ENCODE data around the gene SLC12A9.

The SLC12A9 gene

DNA sequence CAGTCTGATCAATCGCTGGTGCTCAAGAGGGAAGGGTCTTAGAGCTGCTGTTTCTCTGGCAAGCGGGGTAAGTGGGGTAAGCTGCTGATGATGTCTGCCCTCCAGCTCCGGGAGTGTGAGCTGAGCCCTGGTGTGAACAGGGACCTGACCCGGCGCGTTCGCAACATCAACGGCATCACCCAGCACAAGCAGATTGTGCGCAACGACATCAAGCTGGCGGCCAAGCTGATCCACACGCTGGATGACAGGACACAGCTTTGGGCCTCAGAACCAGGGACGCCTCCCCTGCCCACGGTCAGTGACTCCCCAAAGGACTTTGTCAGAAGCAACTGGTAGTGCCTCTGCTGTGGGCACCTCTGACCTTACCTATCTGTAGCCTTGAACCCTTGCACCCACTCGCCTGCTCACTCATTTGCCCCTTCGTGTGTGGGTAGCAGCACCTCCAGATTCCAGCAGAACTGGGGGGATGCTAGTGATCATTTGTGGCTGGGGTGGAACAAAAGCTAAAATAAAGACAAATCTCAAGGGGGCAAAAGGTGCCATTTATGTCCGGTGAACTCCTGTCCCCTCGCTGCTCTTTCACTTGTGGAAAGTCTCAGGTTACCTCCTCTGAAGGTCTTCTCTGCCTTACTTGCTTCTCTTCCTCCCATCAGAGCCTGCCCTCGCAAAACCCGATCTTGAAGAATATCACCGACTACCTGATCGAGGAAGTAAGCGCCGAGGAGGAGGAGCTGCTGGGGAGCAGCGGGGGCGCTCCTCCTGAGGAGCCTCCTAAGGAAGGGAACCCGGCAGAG is 33.8 kb downstream of the SLC12A9 start:
- no peak for DNase-seq

- no peak for DNase-seq
Observed at GRCh38 chr7:100886936-100887515, 34.5 kb downstream of the SLC12A9 start.

GRCh38 chr7:100887516-100888290 is 35.2 kb downstream of the SLC12A9 start:
- DNase-seq = no peak

DNA sequence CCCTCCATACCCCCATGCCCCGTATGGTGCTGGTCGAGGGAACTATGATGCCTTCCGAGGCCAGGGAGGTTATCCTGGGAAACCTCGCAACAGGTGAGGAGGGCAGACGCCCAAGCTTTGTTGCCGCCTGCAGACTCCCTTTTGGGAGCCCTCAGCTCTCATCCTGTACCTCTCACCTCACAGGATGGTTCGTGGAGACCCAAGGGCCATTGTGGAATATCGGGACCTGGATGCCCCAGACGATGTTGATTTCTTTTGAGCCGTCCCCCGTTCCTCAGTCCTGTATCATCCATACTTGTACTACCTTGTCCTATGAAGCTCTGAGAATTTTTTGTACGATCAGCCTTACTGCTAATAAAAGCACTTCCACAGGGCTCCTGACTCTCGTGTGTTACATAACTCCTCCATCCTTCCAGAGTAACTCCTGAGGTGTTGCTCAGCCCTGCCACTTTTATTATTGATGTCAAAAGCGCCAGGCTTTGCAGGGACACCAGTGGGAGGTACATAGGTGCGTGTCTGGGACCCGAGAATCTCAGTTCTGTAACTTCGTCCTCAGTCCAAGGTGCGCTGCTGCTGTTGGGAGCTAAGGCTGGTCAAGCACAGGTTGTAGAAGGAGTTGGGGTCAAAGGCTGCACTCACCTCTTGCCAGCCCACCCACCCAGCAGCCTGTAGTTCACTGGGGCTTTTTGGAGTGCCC is 35.9 kb downstream of the SLC12A9 start:
- DNase-seq = no peak

GRCh38 chr7:100888988-100889750 is 36.7 kb downstream of the SLC12A9 start, which contains the start of gene UFSP1:
TSS of gene UFSP1 (minus strand) at chr7:100889715. CDS start at chr7:100889271, 444 bp downstream.
- DNase-seq = no peak

GRCh38 chr7:100890653-100891567 is 38.4 kb downstream of the SLC12A9 start:
- DNase-seq = no peak

DNA sequence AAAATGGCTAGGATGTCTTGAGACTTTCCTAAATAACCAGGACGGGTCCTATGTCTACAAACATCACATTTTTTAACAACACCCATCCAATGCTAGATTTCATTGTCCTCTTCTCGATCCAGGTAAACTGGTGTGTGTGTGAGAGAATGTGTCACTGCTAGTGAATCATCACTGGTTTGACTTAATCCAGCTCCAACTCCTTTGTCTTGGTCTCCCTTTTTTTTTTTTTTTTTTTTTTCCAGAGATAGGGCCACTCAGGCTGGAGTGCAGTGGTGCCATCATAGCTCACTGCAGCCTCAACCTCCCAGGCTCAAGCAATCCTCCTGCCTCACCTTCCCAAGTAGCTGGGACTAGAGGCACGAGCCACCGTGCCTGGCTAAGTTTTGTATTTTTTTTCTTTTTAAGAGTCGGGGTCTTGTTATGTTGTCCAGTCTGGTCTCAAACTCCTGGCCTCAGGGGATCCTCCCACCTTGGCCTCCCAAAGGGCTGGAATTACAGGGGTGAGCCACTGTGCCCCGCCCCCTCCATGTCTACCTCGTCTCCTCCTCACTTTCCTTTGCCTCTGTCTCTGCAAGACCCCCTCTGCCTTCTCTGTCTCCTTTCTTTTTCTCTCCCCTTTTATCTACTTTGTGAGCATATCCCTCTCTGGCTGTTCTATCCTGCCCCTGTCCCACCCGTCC is 39.2 kb downstream of the SLC12A9 start:
- no peak for DNase-seq

GRCh38 chr7:100892364-100893317 is 40.1 kb downstream of the SLC12A9 start:
- DNase-seq = no peak

DNA sequence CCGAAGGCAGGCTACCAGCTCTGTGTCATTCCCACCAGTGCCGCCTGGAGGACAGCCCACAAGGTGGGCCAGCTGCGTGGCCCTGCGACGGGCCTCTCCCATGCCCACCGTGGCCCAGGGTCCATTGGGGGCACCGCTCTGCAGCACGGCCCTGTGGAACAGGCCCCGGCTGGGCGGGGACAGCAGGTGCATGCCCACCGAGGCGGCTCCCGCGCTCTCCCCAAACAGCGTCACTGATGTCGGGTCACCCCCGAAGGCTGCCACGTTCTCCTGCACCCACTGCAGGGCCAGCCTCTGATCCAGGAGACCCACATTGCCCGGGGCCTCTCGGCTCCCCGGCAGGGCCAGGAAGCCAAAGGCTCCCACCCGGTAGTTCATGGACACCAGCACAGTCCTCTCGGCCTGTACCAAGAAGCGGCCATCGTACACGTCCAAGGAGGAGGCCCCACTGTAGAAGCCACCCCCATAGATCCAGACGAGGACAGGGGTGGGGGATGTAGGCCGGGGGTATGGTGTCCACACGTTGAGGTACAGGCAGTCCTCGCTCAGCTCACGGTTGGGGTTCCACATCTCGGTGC is 40.9 kb downstream of the SLC12A9 start:
- DNase-seq = no peak

- no peak for DNase-seq
Observed at GRCh38 chr7:100893910-100894721, 41.6 kb downstream of the SLC12A9 start.

GRCh38 chr7:100894860-100895700 is 42.6 kb downstream of the SLC12A9 start:
- no peak for DNase-seq

- no peak for DNase-seq
Observed at GRCh38 chr7:100895701-100895955, 43.1 kb downstream of the SLC12A9 start, which contains the start of gene ACHE. TSS of gene ACHE (minus strand) at chr7:100895888. CDS start at chr7:100894232, 1,656 bp downstream.

DNA sequence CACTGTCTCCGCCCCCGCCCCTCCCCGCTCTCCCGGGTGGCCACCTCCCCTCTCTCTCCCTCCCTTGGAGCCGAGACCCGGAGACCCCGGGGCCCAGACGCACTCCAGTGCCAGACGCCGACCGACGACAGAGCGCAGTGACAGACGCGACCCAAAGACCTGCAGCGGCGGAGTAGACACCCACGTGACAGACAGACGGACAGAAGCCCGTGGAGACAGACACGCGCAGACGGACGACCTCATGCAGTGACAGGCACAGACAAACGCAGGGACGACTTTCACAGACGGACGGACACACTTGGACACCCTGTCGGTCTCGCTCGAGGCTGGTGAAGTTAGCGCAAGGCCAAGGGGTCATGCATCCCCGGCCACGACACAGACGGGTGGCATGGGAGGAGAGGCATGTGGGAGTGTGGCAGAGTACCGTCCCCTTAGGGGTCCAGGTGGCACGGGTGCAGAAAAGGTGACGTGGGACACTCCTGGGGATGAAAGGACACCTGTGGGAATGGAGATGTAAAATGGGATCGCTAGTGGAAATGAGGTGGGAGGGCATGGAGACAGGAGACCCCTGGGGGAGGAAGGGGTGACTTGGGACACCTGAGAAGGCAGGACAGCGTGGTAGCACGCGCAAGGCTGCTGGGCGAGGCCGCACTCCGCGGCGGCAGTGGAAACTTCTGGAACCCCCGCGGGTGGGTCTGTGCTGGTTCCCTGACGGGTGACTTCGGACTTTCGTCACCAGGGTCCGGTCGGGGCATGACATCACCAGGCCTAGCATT is 43.6 kb downstream of the SLC12A9 start:
- DNase-seq = peak; percentile 17

GRCh38 chr7:100896732-100897608 is 44.5 kb downstream of the SLC12A9 start:
- no peak for DNase-seq

DNA sequence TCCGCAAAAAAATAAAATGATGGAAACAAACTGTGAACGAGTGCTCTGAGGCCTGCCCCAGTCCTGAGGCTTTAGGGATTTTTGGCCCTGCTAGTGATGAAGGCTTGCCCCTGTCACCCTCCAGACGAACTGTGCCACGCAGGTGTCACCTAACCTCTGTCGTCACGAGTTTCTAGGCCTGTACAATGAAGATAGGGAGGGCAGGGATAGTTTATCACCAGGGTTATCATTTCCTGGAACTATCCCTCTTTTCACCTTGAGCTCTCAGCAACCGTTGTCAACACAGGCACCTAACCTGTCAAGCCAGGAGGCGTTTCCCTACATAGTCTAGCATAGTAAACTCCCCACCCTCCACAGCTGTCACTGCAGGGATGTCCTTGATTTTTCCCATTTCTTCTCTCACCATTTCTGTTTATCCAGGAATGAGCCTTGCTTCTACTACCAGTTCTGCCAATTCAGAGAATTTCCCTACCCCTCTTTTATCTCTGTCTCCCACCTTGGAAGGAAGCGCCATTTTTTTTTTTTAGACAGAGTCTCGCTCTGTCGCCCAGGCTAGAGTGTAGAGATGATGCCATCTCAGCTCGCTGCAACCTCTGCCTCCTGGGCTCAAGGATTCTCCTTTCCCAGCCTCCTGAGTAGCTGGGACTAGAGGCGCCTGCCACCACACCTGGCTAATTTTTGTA is 45.4 kb downstream of the SLC12A9 start:
- DNase-seq = no peak

Measured in DMS79 (cell line).